CD4-positive, alpha-beta T cell treated with Interleukin-4 for 4 hours (primary cell): ENCODE measurements around the gene METRN.
A peak's percentile ranks its signal among the peaks of the same experiment; 100 is the strongest.
"Not testable (repeated sequence)": the region's sequence is repeated elsewhere in the genome, so short reads cannot be mapped to it uniquely, and the experiment has no call there.

Experiments used
- DNase-seq: peaks from one replicate; pipeline ENCODE4 v3.0.0-alpha.2; 2020

Gene METRN

DNA sequence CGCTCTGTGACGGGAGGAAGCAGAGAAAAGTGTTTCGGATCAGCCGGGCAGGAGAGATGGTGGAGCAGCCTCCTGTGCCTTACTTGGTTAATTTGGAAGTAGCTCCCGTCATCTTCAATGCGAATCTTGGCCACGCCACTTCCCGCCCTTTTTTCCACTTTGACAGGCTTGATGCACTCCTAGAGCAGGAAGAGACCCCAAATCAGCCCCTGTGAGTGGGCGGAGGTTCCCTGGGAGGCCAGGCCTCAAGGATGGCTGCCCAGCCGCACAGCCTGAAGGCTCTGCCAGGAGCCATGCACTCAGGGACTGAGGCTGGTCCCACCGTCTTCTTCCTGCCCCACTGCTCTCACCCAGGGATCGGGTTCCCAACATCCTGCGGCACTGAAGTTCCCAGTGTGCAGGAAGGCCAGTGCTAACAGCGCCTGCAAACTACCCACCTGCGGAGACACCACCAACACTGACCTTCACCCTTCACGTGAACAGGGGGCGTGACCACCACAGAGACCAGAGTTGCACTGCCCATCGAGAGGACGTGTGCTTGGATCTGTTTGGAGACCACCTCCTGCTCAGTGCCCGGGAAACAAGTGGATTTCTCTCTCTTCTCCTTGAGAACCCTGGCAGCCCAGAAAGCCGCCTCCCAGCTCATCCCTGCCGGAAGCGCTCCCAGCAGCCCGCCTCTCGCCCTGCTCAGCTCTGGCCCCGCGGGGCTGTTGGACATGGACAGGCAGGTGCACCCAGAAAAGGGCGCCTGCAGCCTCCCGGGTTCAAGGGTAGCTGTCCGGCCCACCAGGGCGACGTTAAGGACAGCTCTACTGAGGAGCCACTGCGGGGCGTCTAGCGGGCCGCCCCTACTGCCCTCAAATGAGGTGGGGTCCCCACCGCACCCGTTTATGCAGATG lies 24.9 kb downstream of the METRN start:
- DNase-seq, result no peak

DNA sequence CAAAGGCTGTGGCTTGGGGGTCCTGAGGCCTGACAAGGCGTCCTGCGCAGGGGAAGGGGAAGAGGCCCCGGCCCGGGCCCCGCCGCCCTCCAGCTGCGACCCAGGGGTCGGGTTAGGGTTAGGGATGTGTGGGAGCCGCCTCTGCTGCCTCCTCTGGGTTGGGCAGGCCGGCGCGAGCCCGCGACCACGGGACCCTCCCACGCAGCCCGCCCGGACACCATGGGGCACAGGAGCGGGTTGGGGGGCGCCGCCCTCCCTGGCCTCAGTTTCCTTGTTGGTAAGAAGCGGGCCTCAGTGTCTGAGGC lies 25.5 kb downstream of the METRN start:
- no peak for DNase-seq

DNA sequence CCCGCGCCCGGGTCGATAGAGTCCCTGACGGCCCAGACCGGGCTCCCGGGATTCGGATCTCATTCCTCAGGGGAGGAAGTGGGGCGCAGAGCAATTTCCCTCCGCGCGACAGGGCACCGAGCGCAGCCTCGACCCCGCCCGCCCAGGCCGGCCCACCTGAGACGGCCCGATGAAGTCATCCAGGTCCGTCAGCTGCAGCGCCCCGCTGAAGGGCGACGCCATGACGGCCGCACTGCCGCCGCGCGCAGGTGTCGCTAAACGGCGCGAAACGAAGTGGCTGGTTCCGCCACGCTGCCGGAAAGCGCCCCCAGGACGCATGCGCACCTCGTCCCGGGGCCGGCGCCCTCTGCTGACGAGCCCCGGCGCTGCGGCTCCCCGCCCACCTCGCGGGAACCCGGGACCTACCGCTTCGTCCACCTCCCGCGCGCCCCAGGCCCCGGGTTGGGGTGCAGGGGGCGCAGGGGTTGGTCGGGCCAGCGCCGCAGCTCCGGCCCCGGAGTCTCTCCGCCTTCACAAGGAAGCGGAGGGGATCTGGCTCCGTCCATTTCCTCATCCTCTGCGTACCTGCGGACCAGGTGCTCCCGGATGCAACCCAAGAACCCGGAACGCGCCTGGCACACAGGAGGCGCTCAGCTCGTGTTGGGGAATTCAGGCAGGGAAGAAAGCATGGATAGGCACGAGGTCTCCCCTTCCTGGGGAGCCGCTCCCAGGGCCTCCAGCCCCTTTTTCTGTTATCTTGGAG lies 26.0 kb downstream of the METRN start, which contains the start of gene CIAO3:
TSS of gene CIAO3 (minus strand) at position 234 of the 742 bp plus-strand sequence. CDS start at position 222, 12 bp downstream.
- DNase-seq, result peak; percentile 90

DNA sequence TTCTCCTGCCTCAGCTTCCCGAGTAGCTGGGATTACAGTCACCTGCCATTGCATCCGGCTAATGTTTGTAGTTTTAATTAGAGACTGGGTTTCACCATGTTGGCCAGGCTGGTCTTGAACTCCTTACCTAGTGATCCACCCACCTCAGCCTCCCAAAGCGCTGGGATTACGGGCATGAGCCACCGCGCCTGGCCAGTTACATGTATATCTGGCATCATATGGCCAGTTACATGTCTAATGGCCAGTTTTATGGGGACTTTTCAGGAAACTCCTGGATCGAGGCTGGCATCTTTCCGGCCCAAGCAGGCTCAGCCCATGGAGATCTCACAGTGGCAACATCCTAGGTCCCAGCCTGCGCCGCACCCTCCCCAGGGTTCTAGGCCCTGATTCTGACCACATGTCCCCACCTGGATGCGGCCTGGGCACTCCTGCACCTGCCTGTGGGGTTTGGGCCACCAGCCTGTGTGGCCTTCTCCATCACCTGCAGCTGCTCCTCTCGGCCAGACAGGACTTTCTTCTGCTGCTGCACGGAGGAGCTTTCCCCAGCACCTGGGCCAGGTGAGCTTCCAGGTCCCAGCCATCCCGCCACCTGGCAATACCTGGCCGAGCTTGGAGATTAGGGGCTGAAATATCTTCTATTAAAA lies 27.2 kb downstream of the METRN start:
- DNase-seq, result no peak

DNA sequence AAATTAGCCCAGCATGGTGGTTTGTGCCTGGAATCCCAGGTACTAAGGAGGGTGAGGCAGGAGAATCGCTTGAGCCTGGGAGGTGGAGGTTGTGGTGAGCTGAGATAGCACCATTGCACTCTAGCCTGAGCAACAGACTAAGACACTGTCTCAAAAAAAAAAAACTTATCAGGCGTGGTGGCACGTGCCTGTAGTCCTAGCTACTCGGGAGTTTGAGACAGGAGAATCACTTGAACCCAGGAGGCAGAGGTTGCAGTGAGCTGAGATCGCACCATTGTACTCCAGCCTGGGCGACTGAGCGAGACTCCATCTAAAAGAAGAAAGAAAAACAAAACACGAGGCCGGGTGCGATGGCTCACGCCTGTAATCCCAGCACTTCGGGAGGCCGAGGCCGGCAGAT lies 28.0 kb downstream of the METRN start:
- not testable (repeated sequence) for DNase-seq

DNA sequence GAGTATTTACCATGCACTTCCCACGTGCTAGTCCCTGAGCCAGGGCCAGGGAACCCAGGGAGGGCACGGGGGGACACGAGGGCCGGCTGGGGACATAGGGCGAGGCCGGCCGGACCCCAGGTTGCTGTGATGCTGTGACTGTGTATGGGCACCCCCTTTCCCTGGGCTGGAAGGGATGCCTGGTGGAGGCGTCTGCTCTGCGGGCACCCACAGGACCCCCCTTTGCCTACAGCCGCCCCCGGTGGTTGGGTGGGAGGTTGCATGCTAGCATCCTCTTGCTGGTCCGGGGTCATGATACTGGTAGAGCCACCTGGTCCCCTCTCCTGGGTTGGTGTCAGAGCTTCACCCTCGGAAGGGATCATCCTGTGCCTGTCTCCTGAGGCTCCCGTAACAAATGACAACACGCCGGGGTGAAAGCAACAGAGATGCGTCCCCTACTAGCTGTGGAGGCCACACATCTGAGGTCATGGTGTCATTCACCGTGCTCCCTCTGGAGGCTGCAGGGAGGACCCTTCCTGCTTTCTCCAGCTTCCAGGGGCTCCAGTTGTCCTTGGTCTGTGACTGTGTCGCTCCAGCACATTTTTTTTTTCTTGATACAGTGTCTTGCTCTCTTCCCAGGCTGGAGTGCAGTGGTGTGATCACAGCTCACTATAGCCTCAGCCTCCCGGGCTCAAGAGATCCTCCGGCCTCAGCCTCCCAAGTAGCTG lies 29.0 kb downstream of the METRN start:
- DNase-seq, result no peak

DNA sequence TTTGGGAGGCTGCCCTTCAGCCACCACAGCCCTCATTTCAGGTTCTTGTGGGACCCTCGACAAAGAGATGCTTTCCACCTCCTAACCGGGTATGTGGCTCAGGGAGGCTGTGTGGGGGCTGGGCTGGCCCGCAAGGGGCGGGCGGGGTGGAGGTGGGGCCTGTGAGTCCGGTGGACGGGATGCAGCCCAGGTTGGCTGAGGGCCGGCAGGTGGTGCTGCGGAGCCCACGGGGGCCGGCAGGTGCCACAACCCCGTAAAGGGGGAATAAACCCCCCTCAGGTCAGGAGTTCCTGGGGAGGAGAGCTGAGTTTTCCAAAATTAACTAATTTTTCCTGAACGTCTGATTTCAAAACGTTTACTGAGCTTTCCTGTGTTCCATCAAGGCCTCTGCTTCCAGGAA lies 30.8 kb downstream of the METRN start:
- no peak for DNase-seq

DNA sequence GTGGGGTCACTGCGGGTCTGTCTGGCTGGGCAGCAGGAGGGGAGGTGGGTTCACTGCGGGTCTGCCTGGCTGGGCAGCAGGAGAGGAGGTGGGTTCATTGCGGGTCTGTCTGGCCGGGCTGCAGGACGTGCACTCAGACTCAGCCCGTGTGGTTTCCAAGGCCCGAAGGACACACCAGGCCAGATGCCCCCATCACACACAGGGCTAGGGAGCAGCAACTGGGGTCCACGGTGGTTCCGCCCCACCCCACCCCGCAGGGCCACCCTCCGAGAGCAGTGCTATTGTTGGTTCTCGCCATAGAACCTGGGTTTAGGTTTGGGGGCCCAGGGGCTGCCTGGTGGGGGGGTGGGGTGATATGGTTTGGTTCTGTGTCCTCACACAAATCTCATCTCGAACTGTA lies 31.7 kb downstream of the METRN start:
- no peak for DNase-seq

DNA sequence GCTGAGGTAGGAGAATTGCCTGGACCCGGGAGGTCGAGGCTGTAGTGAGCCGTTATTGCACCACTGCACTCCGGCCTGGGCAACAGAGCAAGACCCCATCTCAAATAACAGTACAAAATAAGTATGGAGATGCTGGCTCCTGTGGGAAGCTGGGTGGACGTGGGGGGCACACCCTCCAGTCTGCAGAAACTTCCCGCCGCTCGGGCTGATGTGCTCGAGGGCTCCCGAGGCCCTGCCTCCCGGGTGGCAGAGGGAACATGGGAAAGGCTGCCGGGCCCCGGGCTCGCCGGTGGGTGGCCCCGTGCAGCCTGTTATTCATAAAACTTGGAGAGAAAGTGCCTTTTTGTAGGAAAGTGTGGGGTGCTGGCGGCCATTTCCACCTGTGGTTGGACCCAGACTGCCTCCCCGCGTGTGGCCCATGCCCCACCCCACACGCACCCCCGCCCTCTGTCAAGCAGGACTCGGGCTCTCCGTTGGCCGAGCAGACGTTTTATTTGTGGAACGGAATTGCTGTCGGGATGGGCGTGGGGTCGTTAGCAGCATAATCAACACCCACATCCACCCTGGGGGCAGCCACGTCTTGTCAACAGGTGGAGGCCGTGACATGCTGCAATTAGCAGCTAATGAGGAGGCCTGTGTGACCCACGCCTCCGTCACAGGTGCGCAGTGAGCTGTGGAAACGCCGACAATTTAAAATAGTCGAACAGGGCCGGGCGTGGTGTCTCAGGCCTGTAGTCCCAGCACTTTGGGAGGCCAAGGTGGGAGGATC lies 33.2 kb downstream of the METRN start:
- DNase-seq, result no peak

DNA sequence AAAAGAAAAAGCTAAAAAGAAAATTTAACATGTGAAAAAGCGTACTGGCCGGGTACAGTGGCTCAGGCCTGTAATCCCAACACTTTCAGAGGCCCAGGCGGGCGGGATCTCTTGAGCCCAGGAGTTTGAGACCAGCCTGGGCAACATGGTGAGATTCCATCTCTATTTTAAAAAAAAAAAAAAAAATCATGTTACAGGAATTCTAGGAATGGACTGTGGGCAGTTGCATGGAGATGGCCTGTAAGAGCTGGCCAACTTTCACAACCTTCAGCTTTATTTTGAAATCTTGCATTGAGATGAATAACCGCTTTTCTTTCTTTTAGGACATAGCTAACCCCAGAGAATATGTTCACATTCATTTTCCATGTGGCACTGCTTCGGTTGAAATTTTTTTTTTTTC lies 34.1 kb downstream of the METRN start:
- no peak for DNase-seq

DNA sequence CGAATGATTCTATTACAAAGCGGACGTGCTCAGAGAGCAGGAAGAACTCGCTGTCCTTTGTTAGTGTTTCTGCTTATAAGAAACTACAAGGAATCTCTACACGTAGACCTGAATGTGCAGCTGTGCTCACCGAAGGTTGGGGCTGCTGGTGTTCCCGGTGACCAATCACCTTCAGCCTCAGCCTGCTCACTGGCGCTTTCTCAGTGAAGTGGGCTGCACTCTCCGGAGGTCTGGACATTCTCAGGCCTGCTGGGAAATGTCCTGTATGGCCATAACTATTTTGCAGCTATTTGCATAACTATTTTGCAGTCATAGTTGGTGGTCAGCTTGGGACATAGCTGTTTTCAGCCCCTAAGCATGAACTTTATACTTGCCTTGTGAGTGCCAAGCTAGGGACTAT lies 35.6 kb downstream of the METRN start:
- DNase-seq, result no peak

DNA sequence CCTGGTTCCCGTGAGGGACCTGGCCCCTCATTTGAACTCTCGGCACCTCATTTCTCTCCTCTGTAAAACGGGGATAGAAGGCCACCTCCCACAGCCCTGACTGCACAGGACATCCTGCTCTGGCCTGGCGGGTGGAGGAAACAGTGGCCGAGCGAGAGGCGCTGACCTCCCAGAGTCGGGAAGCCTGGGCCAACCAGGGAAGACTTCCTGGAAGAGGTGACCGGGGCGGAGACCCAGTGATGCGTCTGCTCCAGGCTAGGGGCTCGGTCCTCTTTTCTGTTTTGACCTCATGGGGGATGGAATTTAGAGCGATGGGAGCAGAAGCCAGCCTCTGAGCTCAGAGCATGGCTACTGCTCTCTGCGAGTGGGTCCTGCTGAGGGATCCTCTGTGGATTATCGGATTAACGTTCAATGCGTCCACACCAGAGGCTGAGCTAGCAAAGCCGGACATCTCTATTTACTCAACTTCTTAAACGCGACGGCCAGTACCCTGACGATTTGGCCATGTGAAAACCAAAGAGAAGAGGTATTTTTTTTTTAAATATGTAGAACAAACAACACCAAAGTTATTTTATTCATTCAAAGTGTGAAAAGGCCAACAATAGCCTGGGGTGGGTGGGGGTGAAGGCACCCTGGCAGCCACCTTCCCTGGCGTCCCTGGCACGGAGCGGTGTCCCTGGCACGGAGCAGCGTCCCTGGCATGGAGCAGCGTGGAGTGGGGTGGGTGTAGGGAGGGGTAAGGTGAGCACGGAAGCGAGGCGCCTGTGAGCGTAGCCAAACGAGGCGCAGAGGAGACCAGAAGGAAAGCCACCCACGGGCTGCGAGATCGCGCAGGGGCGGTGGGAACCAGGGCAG lies 36.5 kb downstream of the METRN start:
- no peak for DNase-seq

DNA sequence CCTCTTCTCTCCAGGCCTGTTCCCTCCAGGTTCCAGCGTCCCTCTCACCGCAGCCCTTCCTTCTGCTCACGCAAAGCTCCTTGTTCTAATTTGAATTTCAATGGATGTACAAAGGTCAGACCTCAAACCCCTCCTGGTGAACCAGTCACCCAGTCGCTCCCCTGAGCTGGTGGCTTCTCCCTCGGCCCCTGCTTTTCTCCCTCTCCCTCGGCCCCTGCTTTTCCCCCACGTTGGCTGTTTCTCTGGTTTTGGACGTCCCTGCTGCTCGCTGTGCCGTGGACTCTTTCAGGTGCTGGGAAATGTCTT lies 37.0 kb downstream of the METRN start:
- no peak for DNase-seq

DNA sequence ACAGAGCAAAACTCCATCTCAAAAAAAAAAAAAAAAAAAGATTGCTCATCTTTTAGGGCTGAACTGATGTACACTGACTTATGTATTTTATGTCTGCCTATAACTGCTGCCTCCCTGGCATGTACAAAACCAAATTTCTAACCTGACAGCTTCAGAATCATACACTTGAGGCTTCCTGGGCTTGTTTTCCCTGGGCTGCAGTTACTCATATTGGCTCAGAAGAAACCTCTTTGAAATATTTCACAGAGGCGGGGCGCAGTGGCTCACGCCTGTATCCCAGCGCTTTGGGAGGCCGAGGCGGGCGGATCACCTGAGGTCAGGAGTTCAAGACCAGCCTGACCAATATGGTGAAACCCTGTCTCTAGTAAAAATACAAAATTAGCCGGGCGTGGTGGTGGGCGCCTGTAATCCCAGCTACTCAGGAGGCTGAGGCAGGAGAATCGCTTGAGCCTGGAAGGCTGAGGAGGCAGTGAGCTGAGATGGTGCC lies 39.2 kb downstream of the METRN start:
- DNase-seq, result not testable (repeated sequence)

DNA sequence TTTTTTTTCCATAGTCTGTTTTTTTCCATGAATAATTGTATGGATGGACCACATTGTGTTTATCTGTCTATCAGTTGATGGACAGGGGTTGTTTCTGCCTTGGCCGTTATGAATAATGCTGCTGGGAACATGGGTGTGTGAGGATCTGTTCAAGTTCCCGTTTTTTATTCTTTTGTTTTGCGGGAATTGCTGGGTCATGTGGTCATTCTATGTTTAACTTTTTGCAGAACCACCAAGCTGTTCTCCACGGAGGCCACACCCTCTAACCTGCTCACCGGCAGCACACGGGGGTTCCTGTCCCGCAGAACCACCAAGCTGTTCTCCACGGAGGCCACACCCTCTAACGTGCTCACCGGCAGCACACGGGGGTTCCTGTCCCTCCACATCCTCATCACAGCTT lies 39.7 kb downstream of the METRN start:
- no peak for DNase-seq

DNA sequence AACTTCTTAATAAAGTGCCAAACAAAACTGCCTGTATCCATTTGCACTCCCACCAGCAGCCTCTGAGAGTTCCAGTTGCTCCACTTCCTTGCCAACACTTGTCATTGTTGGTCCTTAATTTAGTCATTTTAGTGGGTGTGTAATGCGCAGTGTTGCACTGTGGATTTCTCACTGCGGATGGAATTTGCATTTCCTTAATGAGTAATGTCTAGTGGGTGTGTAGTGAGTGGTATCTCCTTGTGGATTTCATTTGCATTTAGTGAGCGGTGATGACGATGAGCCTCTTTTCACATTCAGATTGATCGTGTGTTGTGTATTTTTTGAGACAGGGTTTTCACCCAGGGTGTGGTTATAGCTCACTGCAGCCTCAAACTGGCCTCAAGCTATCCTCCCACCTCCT lies 41.5 kb downstream of the METRN start:
- no peak for DNase-seq

DNA sequence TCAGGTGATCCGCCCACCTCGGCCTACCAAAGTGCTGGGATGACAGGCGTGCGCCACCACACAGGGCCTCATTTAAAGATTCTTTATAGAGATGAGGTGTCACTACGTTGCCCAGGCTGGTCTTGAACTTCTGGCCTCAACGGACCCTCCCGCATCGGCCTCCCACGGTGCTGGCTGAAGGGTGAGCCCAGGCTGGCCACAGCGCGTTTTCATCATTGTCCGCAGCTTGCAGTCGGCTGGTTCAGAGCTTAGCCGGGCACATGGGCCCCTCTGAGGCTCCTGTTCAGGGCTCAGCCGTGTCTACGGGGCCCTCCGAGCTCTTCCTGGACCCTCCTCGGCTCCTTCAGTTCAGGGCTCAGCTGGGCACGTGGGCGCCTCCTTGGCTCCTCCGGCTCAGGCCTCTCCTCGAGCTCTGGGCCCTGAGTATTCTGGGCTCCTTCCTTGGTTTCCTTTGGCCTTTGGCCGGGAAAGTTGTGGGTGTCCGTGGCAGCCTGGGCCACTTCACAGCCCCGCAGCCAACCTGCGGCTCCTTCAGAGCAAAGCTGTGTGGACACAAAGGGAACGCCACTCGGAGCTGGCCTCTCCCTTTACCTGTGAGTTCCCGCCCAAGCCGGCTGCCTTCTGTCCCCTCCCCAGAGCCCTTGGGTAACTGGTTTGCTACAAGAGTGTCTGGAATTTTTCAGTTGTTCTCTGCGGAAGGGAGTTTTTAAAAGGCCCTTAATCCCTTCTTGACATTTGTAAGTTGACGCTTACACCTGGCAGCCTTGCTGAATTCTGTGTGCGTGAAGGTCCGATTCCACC lies 44.4 kb downstream of the METRN start:
- DNase-seq, result no peak

DNA sequence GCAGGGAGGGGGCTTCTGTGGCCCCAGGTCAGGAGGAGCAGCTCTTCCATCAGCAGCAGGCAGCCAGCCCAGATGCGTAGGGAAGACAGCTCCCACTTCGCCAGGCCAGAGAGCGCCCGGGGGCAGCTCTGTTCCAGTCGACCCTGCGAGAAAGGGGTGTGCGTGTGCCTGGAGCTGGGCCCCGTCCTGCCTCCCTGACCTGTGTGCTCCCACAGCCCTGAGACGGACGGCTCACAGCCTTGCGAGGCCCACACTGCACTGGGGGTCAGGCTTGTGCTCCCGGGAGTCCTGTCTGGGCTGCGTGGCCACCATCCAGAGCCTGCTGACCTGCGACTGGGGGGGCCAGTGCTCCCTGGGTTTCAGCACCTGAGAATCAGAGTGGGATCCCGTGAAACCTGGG lies 45.1 kb downstream of the METRN start:
- DNase-seq, result no peak

DNA sequence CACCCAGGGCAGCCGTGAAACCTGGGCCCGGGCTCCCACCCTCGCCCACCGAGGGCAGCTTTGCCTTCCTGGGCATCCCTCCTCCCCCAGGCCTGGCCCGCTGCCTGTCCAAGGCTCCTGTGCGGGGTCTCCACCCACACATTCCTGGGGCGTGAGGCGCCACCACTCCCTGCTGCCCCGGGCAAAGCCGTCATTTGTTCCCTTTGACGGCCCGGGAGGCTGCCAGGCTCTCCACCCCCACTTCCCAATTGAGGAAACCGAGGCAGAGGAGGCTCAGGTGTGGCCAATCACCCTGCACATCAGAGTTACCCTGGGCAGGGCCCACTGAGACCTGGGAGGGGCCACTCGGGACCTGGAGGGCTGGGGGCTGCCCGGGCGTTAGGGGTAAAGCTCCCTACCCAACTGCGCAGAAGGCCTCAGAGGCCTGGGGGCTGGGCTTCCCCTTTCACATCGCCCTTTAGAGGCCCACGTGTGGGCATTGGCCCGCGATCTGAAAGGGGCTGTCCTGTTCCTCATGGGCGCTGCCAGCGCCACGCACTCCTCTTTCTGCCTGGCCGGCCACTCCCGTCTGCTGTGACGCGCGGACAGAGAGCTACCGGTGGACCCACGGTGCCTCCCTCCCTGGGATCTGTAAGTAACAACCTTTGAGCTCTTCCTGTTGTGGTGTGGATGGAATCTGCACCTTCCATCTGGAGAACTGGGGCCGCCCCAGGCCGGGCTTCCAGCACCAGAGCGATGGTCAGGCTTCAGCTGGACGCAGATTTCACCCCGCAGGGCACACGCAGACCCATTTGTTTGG lies 45.8 kb downstream of the METRN start, which contains the start of gene MSLN:
TSS of gene MSLN (plus strand) at position 190 of the 799 bp plus-strand sequence. CDS start 1,947 bp downstream, outside the sequence.
- no peak for DNase-seq
